GM18505 (cell line): ENCODE measurements around the gene PIP5KL1.
A peak's percentile ranks its signal among the peaks of the same experiment; 100 is the strongest.

Source experiments
- ATAC-seq: cut with Tn5 transposase; IDR thresholded peaks from one replicate; pipeline ENCODE4 v1.9.1; 2021; ENCODE audit not compliant: unreplicated experiment
- POLR2A ChIP-seq: IDR thresholded peaks from 4 replicates; pipeline ENCODE4 v1.6.1; 2011; ENCODE audit warnings: borderline replicate concordance; ENCODE audit not compliant: insufficient read depth, insufficient read length; ENCODE audit errors: extremely low read depth

The PIP5KL1 gene

DNA sequence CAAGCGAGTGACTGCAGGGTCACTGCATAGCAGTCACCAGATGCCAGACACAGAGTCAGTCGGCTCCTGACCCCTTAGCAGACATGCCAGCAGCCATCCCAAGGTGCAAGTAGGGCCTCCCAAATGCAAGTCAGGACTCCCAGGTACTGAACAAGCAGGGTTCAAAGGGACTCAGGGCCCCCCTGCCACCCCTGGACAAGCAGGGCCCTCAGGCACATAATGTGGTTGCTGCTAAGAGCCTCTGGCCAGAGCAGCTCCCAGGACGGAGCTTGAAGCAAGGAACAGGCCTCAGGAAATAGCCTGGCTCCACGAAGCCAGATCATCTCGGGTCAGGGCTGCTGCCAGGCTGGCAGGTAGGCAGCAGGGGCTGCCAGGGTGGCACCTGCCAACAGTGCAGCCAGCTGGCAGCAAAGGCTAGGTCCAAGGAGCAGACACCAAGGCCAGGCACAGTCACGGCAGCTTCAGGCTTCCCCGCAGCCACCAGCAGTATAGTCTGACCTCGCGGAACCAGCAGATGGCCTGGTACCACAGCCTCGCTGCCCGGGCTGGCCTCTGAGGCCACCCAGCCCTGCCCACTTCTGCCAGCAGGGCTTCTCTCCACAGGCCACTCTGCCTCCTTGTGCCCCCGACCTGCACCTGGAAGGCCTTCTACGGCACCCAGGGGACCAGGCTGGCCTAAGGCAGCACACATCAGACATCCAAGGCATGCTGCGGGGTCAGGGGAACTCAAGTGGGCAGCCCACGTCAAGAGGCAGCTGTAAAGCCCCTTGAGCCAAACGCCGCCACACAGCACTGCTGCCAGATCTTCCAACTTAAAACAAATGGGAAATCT lies 42.8 kb upstream of the PIP5KL1 start:
- no peak for ATAC-seq
- no peak for TF ChIP-seq POLR2A

GRCh38 chr9:127972236-127972871 lies 41.8 kb upstream of the PIP5KL1 start:
- no peak for TF ChIP-seq POLR2A
- ATAC-seq: no peak

DNA sequence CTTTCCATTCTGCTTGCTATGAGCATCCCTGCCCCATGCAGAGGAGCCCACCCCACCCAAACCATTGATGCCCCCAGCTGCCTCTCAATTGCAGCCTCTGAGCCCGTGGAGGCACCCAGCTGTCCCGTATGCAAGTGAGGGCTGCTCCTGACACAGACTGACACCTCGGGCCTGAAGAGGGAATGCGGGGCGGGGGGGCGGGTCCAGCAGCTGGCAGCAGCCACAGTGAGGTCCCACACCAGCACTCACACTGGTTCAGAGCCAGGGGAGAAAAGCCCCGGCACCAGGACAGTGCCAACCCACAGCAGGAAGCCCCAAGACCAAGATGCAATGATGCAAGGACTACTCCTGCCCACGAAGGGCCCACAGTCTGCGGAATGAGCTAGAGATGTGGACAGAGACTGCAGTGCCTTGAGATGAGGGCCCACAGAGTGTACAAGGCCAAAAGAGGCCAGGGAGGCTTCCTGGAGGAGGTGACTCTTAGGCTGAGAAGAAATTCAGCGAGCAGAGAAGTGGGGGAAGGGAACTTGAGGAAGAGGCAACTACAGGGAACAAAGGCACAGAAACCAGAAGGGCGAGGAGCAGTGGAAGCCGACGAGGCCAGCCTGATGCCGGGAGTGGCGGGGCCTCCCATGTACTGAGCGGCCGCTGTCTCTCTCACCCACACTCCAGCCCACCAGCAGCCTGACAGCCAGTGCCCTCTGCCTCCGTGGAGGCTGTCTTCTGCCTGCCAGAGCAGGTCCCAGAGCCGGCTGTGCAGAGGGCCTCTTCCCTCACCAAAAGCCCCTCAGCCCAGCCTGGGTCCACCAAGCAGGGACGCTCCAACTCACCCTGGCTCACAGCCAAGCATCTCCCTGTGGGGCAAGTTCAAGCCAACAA lies 41.0 kb upstream of the PIP5KL1 start:
- TF ChIP-seq POLR2A: no peak
- peak; percentile 11 for ATAC-seq

- peak; percentile 62 for ATAC-seq
- no peak for TF ChIP-seq POLR2A
Measured at GRCh38 chr9:127970401-127971313, 40.1 kb upstream of the PIP5KL1 start.

DNA sequence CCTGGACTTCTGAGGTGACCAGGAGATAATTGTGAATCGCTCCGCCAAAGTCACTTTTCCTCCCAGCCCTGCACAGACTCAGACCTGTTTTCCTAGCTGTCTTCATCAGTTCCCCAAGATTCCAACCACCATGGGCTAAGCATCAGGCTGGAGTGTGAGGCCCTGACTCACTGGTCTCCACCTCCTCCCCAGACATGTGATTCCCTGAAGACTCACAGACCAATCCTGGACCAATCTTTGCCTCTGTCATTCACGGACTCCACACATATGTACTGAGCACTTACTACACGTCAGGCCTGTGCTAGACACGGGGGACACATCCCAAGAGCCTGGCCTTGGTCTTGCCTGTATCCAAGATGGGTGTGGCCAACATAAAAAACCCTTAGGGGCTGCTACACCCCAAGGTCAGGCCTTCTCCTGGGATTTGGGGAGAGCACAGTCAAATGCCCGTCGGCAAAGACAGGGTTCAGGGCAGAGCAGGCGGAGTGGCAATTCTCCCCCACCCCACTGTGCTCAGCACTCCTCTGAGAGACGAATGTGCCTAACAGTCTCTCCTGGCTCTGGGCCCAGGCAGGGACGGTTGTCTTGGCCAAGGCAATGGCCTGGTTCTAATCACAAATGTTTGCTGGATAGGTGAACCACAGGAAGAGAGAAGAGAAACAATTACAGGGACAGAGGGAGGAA lies 38.3 kb upstream of the PIP5KL1 start:
- no peak for ATAC-seq
- no peak for TF ChIP-seq POLR2A

DNA sequence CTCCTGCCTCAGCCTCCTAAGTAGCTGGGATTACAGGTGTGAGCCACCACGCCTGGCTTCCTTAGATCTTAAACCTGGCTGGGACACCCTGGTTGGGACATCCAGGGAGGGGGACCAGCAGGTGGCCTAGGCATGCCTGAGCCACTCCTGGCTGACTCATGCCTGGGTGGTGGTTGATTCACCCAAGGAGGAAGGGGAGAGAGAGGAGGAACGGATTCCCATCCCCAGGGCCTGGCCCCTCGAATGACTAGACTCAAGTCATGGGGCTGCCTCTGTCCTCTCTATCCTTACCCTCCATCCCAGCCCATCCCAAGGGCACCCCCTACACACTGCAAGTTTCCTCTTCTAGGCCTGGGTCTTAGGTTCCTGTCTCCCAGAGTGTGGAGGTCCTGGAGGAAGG lies 37.5 kb upstream of the PIP5KL1 start:
- no peak for ATAC-seq
- no peak for TF ChIP-seq POLR2A

GRCh38 chr9:127967151-127967809 lies 36.7 kb upstream of the PIP5KL1 start:
- no peak for ATAC-seq
- no peak for TF ChIP-seq POLR2A

GRCh38 chr9:127966416-127967150 lies 36.0 kb upstream of the PIP5KL1 start:
- no peak for ATAC-seq
- no peak for TF ChIP-seq POLR2A

GRCh38 chr9:127965953-127966352 lies 35.4 kb upstream of the PIP5KL1 start:
- no peak for ATAC-seq

GRCh38 chr9:127963359-127964064 lies 32.9 kb upstream of the PIP5KL1 start:
- ATAC-seq: no peak

More at GRCh38 chr9:127965953-127966352, 35.4 kb upstream of the PIP5KL1 start:
- TF ChIP-seq POLR2A: no peak

More at GRCh38 chr9:127963359-127964064, 32.9 kb upstream of the PIP5KL1 start:
- no peak for TF ChIP-seq POLR2A
